GM19467 (cell line): ENCODE measurements around the gene KRT76.

Source experiments
- ATAC-seq: cut with Tn5 transposase; IDR thresholded peaks from one replicate; pipeline ENCODE4 v1.9.1; 2021; ENCODE audit warnings: mild to moderate bottlenecking, moderate library complexity; ENCODE audit not compliant: unreplicated experiment

KRT76 gene

GRCh38 chr12:52776913-52777395 is at the start of gene KRT76:
KRT76 (minus strand) TSS chr12:52777345; CDS start chr12:52777291, 54 bp downstream.
- no peak for ATAC-seq

- no peak for ATAC-seq
Measured at GRCh38 chr12:52825961-52826360, 48.8 kb upstream of the KRT76 start.

- no peak for ATAC-seq
Measured at GRCh38 chr12:52824741-52825410, 47.7 kb upstream of the KRT76 start.

- ATAC-seq, result no peak
Measured at GRCh38 chr12:52823761-52824450, 46.8 kb upstream of the KRT76 start.

- ATAC-seq, result no peak
Measured at GRCh38 chr12:52822771-52823510, 45.8 kb upstream of the KRT76 start.

GRCh38 chr12:52821826-52822660 is 44.9 kb upstream of the KRT76 start:
- ATAC-seq, result no peak

- ATAC-seq, result no peak
Measured at GRCh38 chr12:52821071-52821730, 44.1 kb upstream of the KRT76 start.

GRCh38 chr12:52820521-52820920 is 43.4 kb upstream of the KRT76 start:
- no peak for ATAC-seq

- ATAC-seq, result no peak
Measured at GRCh38 chr12:52819731-52820510, 42.8 kb upstream of the KRT76 start.

- no peak for ATAC-seq
Measured at GRCh38 chr12:52818887-52819420, 41.8 kb upstream of the KRT76 start.

GRCh38 chr12:52818388-52818787 is 41.2 kb upstream of the KRT76 start:
- no peak for ATAC-seq

- ATAC-seq, result no peak
Measured at GRCh38 chr12:52817699-52818238, 40.6 kb upstream of the KRT76 start.

GRCh38 chr12:52817003-52817698 is 40.0 kb upstream of the KRT76 start:
- no peak for ATAC-seq

GRCh38 chr12:52815676-52816588 is 38.8 kb upstream of the KRT76 start:
- ATAC-seq, result no peak

- no peak for ATAC-seq
Measured at GRCh38 chr12:52815161-52815560, 38.0 kb upstream of the KRT76 start.

GRCh38 chr12:52814710-52815155 is 37.6 kb upstream of the KRT76 start:
- no peak for ATAC-seq
